Panc1 (cell line): ENCODE results near the gene TMEM130.
A peak's percentile ranks its signal among the peaks of the same experiment; 100 is the strongest.

ENCODE experiments used
- POLR2AphosphoS5 ChIP-seq: IDR thresholded peaks from 2 replicates; pipeline ENCODE4 v1.6.1; 2012; ENCODE audit warnings: mild to moderate bottlenecking, low read depth, low read length, moderate library complexity
- SIN3A ChIP-seq: IDR thresholded peaks from 2 replicates; pipeline ENCODE4 v1.6.1; 2012; ENCODE audit warnings: low read depth, mild to moderate bottlenecking, low read length, moderate library complexity, borderline replicate concordance; ENCODE audit not compliant: insufficient read depth
- TF ChIP-seq, protein P1 (sequence below): fragments of 450-650 bp; IDR thresholded peaks from 2 replicates; pipeline ENCODE4 v1.5.1; 2017; ENCODE audit warnings: mild to moderate bottlenecking
- TF ChIP-seq, protein P2 (sequence below), 2 experiments: IDR thresholded peaks; 2 replicates each; pipeline ENCODE4 v1.6.1; 2011 to 2012; ENCODE audit warnings: low read depth in 2 of 2, control low read depth in 1 of 2, low read length in 1 of 2, mild to moderate bottlenecking in 1 of 2, moderate library complexity in 1 of 2; ENCODE audit not compliant: insufficient read depth in 1 of 2

- TF ChIP-seq, protein P1, sequence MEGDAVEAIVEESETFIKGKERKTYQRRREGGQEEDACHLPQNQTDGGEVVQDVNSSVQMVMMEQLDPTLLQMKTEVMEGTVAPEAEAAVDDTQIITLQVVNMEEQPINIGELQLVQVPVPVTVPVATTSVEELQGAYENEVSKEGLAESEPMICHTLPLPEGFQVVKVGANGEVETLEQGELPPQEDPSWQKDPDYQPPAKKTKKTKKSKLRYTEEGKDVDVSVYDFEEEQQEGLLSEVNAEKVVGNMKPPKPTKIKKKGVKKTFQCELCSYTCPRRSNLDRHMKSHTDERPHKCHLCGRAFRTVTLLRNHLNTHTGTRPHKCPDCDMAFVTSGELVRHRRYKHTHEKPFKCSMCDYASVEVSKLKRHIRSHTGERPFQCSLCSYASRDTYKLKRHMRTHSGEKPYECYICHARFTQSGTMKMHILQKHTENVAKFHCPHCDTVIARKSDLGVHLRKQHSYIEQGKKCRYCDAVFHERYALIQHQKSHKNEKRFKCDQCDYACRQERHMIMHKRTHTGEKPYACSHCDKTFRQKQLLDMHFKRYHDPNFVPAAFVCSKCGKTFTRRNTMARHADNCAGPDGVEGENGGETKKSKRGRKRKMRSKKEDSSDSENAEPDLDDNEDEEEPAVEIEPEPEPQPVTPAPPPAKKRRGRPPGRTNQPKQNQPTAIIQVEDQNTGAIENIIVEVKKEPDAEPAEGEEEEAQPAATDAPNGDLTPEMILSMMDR: peak; percentile 95
- TF ChIP-seq, protein P2, sequence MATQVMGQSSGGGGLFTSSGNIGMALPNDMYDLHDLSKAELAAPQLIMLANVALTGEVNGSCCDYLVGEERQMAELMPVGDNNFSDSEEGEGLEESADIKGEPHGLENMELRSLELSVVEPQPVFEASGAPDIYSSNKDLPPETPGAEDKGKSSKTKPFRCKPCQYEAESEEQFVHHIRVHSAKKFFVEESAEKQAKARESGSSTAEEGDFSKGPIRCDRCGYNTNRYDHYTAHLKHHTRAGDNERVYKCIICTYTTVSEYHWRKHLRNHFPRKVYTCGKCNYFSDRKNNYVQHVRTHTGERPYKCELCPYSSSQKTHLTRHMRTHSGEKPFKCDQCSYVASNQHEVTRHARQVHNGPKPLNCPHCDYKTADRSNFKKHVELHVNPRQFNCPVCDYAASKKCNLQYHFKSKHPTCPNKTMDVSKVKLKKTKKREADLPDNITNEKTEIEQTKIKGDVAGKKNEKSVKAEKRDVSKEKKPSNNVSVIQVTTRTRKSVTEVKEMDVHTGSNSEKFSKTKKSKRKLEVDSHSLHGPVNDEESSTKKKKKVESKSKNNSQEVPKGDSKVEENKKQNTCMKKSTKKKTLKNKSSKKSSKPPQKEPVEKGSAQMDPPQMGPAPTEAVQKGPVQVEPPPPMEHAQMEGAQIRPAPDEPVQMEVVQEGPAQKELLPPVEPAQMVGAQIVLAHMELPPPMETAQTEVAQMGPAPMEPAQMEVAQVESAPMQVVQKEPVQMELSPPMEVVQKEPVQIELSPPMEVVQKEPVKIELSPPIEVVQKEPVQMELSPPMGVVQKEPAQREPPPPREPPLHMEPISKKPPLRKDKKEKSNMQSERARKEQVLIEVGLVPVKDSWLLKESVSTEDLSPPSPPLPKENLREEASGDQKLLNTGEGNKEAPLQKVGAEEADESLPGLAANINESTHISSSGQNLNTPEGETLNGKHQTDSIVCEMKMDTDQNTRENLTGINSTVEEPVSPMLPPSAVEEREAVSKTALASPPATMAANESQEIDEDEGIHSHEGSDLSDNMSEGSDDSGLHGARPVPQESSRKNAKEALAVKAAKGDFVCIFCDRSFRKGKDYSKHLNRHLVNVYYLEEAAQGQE (IDR thresholded peaks at IDR 0.05; ENCODE audit: insufficient read depth in 1 of 2, low read depth in 2 of 2, low read length in 1 of 2): 0 out of 4 replicates have a peak, but pooled peaks of 1 of the 2 experiments have one; percentile 27
- TF ChIP-seq POLR2AphosphoS5: no peak
- TF ChIP-seq SIN3A: no peak
These were observed 28.4 kb downstream of the TMEM130 start for GRCh38 chr7:98841179-98841997.
